Stimulated activated naive B cell treated with anti-CD40 and anti-IgM and Interleukin-4, amounts not matched to agents 10 μg/mL and 1 μg/mL and 100 μg/mL, for 72 hours (primary cell): ENCODE measurements around the gene PRR14.
A peak's percentile ranks its signal among the peaks of the same experiment; 100 is the strongest.

ENCODE experiments used
- ATAC-seq, 2 donors: fragments of 150-1000 bp; cut with Tn5 transposase; replicated peaks; 2 replicates each; pipeline ENCODE4 v1.10.0; 2021; ENCODE audit warnings: moderate library complexity in 1 of 2
- DNase-seq: peaks from one replicate; pipeline ENCODE4 v3.0.0; 2021
- H3K27ac Mint-ChIP-seq: one replicate; pipeline ENCODE4 v1.8.0; 2022; ENCODE audit warnings: mild to moderate bottlenecking, mixed read lengths
- H3K27me3 Mint-ChIP-seq, 2 donors: one replicate each; pipeline ENCODE4 v1.8.0; 2022; ENCODE audit warnings: mixed read lengths in 2 of 2
- H3K36me3 Mint-ChIP-seq, 2 donors: one replicate each; pipeline ENCODE4 v1.8.0; 2022; ENCODE audit warnings: mixed read lengths in 2 of 2, mild to moderate bottlenecking in 1 of 2
- H3K4me1 Mint-ChIP-seq, 2 donors: one replicate each; pipeline ENCODE4 v1.8.0; 2022; ENCODE audit warnings: mixed read lengths in 2 of 2, mild to moderate bottlenecking in 1 of 2
- H3K4me3 Mint-ChIP-seq, 2 donors: one replicate each; pipeline ENCODE4 v1.8.0; 2022; ENCODE audit warnings: mild to moderate bottlenecking in 2 of 2, mixed read lengths in 2 of 2, moderate library complexity in 1 of 2
- H3K9me3 Mint-ChIP-seq, 2 donors: one replicate each; pipeline ENCODE4 v1.8.0; 2022; ENCODE audit warnings: mixed read lengths in 2 of 2, mild to moderate bottlenecking in 1 of 2

Gene PRR14

DNA sequence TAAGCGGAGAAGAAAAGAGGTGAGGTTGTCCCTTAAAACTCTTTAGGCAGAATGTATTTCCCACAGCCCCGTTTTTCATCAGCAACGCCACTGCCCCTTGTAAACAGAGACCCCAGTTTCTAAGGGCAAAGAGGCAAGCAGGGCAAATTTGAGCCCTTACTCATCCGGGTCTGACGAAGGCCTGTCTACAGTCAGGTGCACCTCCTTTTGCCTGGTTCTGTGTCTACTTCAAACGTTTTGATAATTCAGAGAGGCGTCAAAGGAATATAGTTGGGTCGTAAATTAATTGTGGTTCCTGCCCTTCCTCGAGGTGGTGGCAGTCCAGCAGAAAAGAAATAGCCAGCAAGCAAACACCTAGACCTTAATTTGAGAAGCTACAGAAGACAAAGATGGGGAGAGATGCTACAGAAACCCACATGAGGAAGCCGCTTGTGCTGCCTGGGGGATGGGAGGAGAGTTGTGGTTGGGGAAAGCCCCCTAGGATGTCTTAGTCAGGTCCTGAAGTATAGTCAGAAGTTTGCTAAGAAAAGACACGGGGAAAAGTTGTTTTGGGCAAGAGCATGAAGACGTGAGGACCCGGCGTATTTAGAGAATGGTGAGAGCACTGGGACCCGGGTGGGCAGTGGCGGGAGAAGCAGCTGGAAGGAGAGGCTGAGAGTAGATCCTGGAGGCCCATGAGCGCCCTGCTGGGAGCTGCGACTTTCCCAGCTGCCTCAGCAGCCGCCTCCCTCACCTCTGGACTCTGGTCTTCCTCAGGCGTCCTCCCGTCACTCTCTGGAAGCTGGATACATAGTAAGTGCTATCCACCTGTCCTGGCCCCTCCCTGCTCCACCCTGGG lies 9.9 kb downstream of the PRR14 start:
- H3K36me3 Mint-ChIP-seq: peaks cover 35 to 58% of the 10 kb centered on the region in 2 donors
- ATAC-seq: peak; percentile 17 to 31

DNA sequence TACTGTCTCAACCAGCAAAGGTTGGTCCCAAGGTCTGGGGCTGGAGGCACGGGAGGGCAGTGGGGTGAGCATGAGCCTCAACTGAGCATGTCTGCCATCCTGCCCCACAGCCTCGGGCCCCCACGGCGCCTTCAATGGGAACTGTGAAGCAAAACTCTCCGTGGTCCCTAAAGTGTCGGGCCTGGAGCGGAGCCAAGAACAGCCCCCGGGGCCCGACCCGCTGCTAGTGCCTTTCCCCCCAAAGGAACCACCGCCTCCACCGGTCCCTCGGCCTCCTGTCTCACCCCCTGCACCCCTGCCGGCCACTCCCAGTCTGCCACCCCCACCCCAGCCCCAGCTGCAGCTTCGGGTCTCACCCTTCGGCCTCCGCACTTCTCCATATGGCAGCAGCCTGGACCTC lies 11.7 kb downstream of the PRR14 start:
- Mint-ChIP-seq H3K4me3 (peak overlapping the region; percentile 55 to 90), H3K27ac (no peak overlapping the region), H3K27me3 (no peaks in the 10 kb centered on the region), H3K4me1 (peaks cover 26 to 52% of the 10 kb centered on the region in 2 donors), H3K9me3 (no peaks in the 10 kb centered on the region), H3K36me3 (peaks cover 43 to 57% of the 10 kb centered on the region in 2 donors)
- ATAC-seq (no peak), DNase-seq (no peak)

More for the DNA sequence above, 9.9 kb downstream of the PRR14 start:
- peak; percentile 74 for DNase-seq
- Mint-ChIP-seq H3K4me1 (peaks cover 34 to 59% of the 10 kb centered on the region in 2 donors), H3K27ac (peak overlapping the region; percentile 86), H3K27me3 (no peaks in the 10 kb centered on the region), H3K4me3 (peak overlapping the region; percentile 85 to 90), H3K9me3 (no peaks in the 10 kb centered on the region)

DNA sequence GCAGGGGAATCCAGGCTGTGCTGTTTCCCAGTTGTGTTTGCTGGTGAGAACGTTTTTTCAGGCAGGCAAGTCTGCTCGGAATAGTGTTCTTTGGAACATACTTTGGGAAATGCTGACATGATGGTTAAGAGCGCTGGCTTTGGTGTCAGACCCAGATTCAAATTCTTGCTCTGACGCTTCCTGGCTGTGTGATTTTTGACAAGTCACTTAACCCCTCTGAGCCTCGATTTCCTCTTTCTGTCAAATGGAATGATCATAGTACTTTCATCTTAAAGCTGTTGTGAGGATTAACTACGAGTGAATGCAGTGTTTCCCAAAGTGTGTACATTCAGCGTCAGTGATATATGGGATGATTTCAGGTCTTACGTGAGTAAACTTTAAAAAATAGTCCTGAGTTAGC lies 12.3 kb downstream of the PRR14 start:
- H3K36me3 Mint-ChIP-seq: peaks cover 49 to 63% of the 10 kb centered on the region in 2 donors
- ATAC-seq (no peak), DNase-seq (no peak)
- H3K9me3 Mint-ChIP-seq: no peaks in the 10 kb centered on the region
- H3K4me3 Mint-ChIP-seq: no peak overlapping the region
- peaks cover 30 to 54% of the 10 kb centered on the region in 2 donors for H3K4me1 Mint-ChIP-seq
- no peaks in the 10 kb centered on the region for H3K27me3 Mint-ChIP-seq
- H3K27ac Mint-ChIP-seq: peak overlapping the region; percentile 51

DNA sequence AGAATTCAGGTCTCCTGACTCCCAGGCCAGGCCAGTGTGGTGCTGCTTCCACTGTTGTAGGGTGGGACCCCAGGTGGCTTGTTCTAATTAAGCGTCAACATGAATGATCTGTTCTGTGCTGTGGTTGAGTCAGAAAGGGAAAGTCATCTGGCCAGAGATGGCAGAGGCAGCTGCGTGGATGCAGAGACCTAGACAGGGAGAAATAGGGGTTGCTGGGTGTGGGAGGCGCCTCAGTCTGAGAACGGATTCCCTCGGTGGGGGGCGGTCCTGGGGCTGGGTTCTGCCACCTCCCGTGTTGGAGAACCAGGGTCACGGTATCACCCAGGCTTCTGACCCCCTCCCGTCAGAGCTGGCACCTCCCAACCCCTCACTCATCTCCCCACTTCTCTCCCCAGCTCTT lies 13.1 kb downstream of the PRR14 start:
- Mint-ChIP-seq H3K27ac (peak overlapping the region; percentile 83), H3K27me3 (no peaks in the 10 kb centered on the region), H3K4me1 (peaks cover 30 to 57% of the 10 kb centered on the region in 2 donors), H3K4me3 (peak overlapping the region in 1 of 2 donors; percentile 29), H3K9me3 (no peaks in the 10 kb centered on the region), H3K36me3 (peaks cover 52 to 64% of the 10 kb centered on the region in 2 donors)
- DNase-seq (no peak), ATAC-seq (no peak)

DNA sequence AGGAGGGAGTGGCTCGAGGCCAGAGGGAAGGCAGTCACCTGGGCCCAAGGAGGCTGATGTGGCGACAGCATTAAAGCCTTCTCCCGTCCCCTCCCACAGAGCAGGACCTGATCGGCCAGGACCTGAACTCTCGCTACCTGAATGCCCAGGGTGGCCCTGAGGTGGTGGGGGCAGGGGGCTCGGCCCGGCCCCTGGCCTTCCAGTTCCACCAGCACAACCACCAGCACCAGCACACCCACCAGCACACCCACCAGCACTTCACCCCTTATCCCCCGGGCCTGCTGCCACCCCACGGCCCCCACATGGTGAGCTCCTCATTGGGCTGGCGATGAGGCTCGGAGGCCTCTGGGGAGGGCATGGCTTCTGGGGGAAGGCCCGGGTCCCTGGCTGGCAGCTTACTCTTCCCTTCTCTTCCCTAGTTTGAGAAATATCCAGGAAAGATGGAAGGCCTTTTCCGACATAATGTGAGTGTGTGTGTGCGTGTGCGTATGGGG lies 13.9 kb downstream of the PRR14 start:
- Mint-ChIP-seq H3K27me3 (no peaks in the 10 kb centered on the region), H3K36me3 (peaks cover 58 to 65% of the 10 kb centered on the region in 2 donors), H3K9me3 (no peaks in the 10 kb centered on the region), H3K27ac (peak overlapping the region; percentile 20), H3K4me1 (peaks cover 30 to 57% of the 10 kb centered on the region in 2 donors), H3K4me3 (no peak overlapping the region)
- no peak for ATAC-seq
- no peak for DNase-seq

DNA sequence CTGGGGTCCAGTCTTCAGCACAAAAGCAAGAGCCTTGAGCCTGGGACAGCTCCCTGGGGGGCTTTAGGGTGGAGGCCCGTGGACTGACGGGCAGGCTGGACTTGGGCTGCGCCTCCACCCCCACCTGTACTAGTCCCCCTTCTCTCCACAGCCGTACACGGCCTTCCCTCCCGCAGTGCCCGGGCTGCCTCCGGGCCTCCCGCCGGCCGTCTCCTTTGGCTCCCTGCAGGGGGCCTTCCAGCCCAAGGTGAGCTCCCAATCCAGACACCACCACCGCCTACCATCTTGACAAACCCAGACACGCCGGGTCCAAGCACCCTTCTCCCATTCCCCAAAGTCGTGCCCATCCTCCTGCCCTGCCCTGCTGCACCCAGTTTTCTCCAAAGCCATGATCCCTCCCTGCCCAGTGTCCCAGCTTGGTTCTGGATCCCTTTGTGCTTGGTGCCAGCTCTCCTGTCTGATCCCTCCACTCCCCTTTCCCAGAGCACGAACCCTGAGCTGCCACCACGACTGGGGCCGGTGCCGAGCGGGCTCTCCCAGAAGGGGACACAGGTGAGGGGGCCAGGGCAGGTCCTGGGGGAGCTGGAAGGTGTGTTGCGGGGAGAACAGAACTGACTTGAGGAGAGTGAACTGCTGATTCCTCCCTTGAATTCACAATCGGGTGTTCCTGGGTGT lies 14.5 kb downstream of the PRR14 start:
- H3K4me3 Mint-ChIP-seq: peak overlapping the region in 1 of 2 donors; percentile 51
- DNase-seq (no peak), ATAC-seq (no peak)
- peaks cover 30 to 59% of the 10 kb centered on the region in 2 donors for H3K4me1 Mint-ChIP-seq
- peaks cover 58 to 69% of the 10 kb centered on the region in 2 donors for H3K36me3 Mint-ChIP-seq
- no peaks in the 10 kb centered on the region for H3K27me3 Mint-ChIP-seq
- peak overlapping the region; percentile 67 for H3K27ac Mint-ChIP-seq
- no peaks in the 10 kb centered on the region for H3K9me3 Mint-ChIP-seq

DNA sequence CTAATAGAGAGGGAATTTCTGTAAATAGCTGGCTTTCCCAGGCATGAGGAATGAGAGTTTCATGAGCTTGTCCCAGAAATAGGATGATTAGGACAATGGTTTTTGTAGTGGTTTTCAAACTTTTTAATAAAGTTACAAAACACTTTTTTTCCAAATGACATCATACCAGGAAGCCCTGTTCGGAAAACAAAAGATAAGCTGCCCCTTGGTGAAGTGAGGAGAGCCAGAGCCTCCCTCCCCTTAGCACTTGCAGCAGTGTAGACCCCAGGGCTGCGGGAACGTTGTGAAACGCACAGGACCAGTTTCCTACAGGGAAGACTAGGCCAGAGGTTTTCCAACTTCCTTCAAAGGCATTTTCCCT lies 15.1 kb downstream of the PRR14 start:
- DNase-seq (no peak), ATAC-seq (no peak)
- no peak overlapping the region for H3K4me3 Mint-ChIP-seq
- H3K4me1 Mint-ChIP-seq: peaks cover 29 to 56% of the 10 kb centered on the region in 2 donors
- peaks cover 53 to 67% of the 10 kb centered on the region in 2 donors for H3K36me3 Mint-ChIP-seq
- peak overlapping the region; percentile 67 for H3K27ac Mint-ChIP-seq
- H3K9me3 Mint-ChIP-seq: no peaks in the 10 kb centered on the region
- H3K27me3 Mint-ChIP-seq: no peaks in the 10 kb centered on the region

DNA sequence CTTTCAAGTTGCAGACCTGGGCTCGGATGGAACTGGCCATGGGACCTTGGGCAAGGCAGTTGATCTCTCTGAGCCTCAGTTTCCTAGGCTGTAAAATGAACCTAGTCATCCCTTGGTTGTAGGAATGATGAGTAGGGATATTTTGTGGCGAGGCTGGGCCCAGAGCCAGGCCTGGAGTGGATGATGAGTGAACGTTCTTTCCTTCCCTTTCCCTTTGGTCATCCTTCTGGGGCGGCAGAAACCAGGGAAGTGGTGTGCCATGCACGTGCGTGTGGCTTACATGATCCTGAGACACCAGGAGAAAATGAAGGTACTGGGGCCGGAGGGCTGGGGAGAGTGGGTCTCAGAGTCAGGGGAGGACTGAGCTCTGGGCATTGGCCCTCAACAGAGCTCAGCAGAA lies 15.9 kb downstream of the PRR14 start:
- Mint-ChIP-seq H3K27ac (peak overlapping the region; percentile 28), H3K4me1 (peaks cover 23 to 48% of the 10 kb centered on the region in 2 donors), H3K4me3 (no peak overlapping the region), H3K27me3 (no peaks in the 10 kb centered on the region), H3K9me3 (no peaks in the 10 kb centered on the region), H3K36me3 (peaks cover 46 to 63% of the 10 kb centered on the region in 2 donors)
- ATAC-seq (no peak), DNase-seq (no peak)

DNA sequence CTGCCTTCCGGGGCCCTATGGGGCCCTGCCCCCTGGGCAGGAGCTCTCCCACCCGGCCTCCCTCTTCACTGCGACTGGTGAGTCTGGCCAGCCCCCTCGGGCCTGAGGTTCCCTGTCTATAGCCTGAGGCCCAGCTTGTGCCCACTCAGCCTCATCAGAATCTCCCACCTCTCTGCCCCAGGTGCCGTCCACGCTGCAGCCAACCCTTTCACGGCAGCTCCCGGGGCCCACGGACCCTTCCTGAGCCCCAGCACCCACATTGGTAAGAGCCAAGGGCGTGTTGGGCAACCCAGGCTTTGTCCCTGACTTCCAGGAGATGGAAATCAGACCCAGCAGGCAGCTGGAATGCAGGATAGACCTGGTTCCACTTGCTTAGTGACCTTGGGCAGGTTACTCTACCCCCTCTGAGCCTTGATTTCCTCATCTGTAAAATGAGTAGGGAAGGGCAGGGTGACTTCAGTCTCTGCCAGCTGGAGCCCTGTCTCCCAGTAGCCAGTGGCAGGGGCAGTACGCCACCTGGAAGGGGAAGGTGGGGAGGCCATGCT lies 16.7 kb downstream of the PRR14 start:
- DNase-seq: no peak
- H3K4me1 Mint-ChIP-seq: peaks cover 20 to 40% of the 10 kb centered on the region in 2 donors
- H3K9me3 Mint-ChIP-seq: no peaks in the 10 kb centered on the region
- no peak for ATAC-seq
- peaks cover 46 to 61% of the 10 kb centered on the region in 2 donors for H3K36me3 Mint-ChIP-seq
- H3K27me3 Mint-ChIP-seq: no peaks in the 10 kb centered on the region
- H3K4me3 Mint-ChIP-seq: no peak overlapping the region
- H3K27ac Mint-ChIP-seq: peak overlapping the region; percentile 82

DNA sequence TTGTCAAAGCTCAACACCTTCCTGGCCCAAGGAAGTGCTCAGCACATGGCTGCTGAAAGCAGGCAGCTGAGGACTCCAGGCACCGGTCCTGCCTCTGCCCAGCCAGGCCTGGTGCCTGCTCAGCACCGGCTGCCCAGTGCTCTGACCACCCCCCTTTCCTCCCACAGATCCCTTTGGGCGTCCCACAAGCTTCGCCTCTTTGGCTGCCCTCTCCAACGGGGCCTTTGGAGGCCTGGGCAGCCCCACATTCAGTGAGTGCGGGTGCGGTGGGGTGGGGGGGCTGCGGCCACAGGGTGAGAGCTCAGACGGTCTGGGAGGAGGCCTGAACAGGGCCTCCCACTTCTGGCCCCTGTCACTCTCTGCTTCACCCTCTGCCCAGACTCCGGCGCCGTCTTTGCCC lies 17.6 kb downstream of the PRR14 start:
- Mint-ChIP-seq H3K27ac (peak overlapping the region; percentile 37), H3K9me3 (no peaks in the 10 kb centered on the region), H3K4me1 (peaks cover 14 to 34% of the 10 kb centered on the region in 2 donors), H3K36me3 (peaks cover 40 to 56% of the 10 kb centered on the region in 2 donors), H3K4me3 (no peak overlapping the region), H3K27me3 (no peaks in the 10 kb centered on the region)
- DNase-seq (no peak), ATAC-seq (no peak)

DNA sequence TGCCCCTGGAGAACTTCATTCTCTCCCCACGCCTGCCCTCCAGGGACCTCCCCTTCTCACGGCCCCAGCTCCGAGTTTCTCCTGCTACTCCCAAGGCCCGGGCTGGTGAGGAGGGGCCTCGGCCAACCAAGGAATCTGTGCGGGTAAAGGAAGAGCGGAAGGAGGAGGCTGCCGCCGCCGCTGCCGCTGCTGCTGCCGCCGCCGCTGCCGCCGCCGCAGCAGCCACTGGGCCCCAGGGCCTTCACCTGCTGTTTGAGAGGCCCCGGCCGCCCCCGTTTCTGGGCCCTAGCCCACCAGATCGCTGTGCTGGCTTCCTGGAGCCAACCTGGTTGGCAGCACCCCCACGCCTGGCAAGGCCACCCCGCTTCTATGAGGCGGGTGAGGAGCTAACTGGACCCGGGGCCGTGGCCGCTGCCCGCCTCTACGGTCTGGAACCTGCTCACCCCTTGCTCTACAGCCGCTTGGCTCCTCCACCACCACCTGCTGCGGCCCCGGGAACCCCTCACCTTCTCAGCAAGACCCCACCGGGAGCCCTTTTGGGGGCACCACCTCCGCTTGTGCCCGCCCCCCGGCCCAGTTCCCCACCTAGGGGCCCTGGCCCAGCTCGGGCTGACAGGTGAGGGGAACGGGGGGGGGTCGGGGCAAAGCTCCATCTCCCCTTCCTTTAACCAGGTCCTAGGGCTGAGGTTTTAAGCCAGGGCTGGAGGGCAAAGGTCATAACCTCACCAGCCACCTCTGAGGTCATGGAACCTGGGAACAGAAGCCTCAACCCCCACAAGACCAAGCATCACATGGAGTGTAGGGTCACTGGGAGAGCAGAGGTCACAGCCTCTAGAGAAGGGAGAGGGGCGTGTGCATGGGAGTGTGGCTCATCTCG lies 18.5 kb downstream of the PRR14 start:
- H3K27ac Mint-ChIP-seq: peak overlapping the region; percentile 80
- no peaks in the 10 kb centered on the region for H3K27me3 Mint-ChIP-seq
- H3K9me3 Mint-ChIP-seq: no peaks in the 10 kb centered on the region
- H3K4me1 Mint-ChIP-seq: peaks cover 10 to 29% of the 10 kb centered on the region in 2 donors
- no peak for DNase-seq
- H3K36me3 Mint-ChIP-seq: peaks cover 35 to 50% of the 10 kb centered on the region in 2 donors
- no peak for ATAC-seq
- H3K4me3 Mint-ChIP-seq: no peak overlapping the region

DNA sequence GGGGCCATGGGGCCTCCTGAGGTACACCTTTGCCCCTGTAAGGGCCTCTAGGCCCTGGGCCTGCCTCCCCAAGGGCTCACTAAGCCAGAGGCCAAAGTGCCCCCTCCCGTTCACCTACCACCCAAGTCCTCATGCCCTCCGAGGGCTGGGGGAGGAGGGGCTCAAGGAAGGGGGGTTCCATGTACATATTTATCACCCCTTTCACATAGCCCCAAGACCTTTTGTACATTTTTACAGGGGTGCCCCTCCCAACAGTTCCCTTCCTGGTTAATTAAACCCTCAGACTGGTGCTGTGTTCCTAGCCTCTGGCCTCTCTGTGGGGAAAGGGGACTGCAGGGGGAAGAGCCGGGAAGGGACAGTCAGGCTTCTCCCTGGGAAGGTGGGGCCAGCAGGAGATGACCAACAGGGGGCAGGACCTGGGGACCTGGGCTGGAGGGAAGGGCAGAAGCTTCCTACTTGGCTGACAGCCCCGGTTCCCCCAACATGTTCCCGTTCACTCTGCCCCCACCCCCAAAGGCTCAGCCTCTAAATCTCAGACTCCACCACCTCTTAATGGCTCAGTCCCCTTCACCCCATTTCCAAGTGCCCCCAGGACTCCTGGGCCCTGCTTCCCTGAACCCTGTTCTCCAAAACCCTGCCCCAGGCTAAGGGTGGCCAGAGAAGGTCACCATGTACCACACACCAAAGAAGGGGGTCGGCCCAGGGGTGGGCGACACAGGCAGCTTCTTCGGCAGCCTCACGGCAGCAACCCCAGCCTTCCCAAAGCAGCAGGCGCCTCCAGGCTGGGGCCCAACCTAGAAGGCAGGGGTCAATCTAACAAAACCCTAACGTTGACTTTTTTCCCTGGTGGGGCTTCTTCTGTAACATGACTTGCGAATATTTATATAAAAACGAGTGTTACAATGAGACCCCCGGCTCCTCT lies 19.4 kb downstream of the PRR14 start:
- Mint-ChIP-seq H3K4me1 (peaks cover 7 to 23% of the 10 kb centered on the region in 2 donors), H3K27me3 (no peaks in the 10 kb centered on the region), H3K27ac (peak overlapping the region; percentile 42), H3K9me3 (no peaks in the 10 kb centered on the region), H3K4me3 (no peak overlapping the region), H3K36me3 (peaks cover 29 to 44% of the 10 kb centered on the region in 2 donors)
- ATAC-seq (no peak), DNase-seq (no peak)

DNA sequence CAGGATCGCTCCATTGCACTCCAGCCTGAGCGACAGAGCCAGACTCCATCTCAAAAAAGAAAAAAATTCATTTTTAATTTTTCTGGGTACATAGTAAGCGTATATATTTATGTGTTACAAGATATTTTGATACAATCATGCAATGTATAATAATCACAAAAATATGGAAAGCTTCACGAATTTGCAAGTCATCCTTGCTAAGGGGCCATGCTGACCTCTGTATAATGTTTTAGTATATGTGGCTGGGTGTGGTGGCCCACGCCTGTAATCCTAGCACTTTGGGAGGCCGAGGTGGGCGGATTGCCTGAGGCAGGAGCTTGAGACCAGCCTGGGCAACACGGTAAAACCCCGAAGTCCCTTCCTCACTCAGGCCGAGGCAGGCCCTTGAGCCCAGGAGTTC lies 24.4 kb downstream of the PRR14 start:
- H3K9me3 Mint-ChIP-seq: no peaks in the 10 kb centered on the region
- H3K36me3 Mint-ChIP-seq: peaks cover 0 to 13% of the 10 kb centered on the region in 2 donors
- H3K4me3 Mint-ChIP-seq: no peak overlapping the region
- H3K27ac Mint-ChIP-seq: no peak overlapping the region
- H3K4me1 Mint-ChIP-seq: peaks cover 0 to 4% of the 10 kb centered on the region in 2 donors
- no peak for ATAC-seq
- H3K27me3 Mint-ChIP-seq: no peaks in the 10 kb centered on the region
- DNase-seq: no peak
